ENCODE data around the gene ACYP1. TPM values are rescaled to one million over a fixed set of nuclear protein-coding genes. Genes with fewer than 3 reads are reported as not detected.

The ACYP1 gene
- total and polyA plus RNA-seq, 9 of the 15 experiments (the other 6 are each of a cell fraction or from before 2014, with no cell fraction given), result 19.9 to 113 (median 52.3) TPM

DNA sequence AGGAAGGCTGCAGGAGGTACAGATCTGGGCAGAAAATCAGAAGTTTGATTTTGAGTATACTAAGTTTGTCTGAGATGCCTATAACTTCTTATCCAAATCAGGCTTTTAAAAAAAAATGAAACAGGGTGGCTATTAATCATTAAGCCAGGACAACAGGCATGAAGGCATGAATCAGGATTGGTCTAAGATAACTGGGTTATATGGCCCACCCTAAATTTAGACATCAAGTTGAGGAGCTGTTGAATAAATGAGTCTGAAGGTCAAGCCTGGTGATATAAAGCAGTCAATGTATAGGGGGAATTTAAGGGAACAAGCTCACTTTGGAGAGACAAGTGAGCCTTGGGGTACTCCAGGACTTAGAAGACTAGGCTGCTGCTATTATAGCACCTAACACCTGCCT, 34.4 kb upstream of the ACYP1 start:
- Histone ChIP-seq H3K36me3 (ENCODE audit: control insufficient read depth, insufficient read depth, low read length) (peaks cover 42% of the 10 kb centered on the region), H3K9me1 (ENCODE audit: control insufficient read depth, insufficient read depth, low read length) (no peaks in the 10 kb centered on the region), H3K4me2 (ENCODE audit: insufficient read depth, low read length) (no peak overlapping the region), H3K9ac (ENCODE audit: insufficient read depth in 1 of 2, low read depth in 2 of 2, low read length in 2 of 2) (no peak overlapping the region), H3K27me3 (ENCODE audit: control insufficient read depth in 2 of 2, insufficient read depth in 2 of 2, low read length in 2 of 2) (no peaks in the 10 kb centered on the region), H3K27ac (ENCODE audit: extremely low read depth, low read depth, low read length) (no peak overlapping the region), H3K9me3 (replicated peaks; ENCODE audit: control insufficient read depth, insufficient read depth, low read depth, low read length) (no peaks in the 10 kb centered on the region), H2AFZ (ENCODE audit: low read depth, low read length) (no peak overlapping the region), H3K4me1 (replicated peaks in 1 of 2; ENCODE audit: control insufficient read depth in 2 of 2, insufficient read depth in 2 of 2, low read length in 2 of 2) (no peaks in the 10 kb centered on the region), H3K79me2 (ENCODE audit: control insufficient read depth, insufficient read depth, low read length) (no peaks in the 10 kb centered on the region), H3K4me3 (no peak overlapping the region), H4K20me1 (replicated peaks; ENCODE audit: control insufficient read depth, insufficient read depth, low read length) (no peaks in the 10 kb centered on the region)
- CTCF ChIA-PET (ENCODE audit: low intra/inter-chr PET ratio), result no interaction called here
- no peak for TF ChIP-seq ZNF584 (CRISPR knock-in tag; IDR thresholded peaks at IDR 0.05; ENCODE audit: low read depth)
- POLR2A ChIA-PET, result no interaction called here
- no TSS peak for BruUV-seq (replicated peaks)
- FAIRE-seq (no peak), ATAC-seq (no peak), DNase-seq (ENCODE audit: extremely low read depth in 1 of 4, low spot score in 3 of 4) (no peak)
- in situ Hi-C loops (cut with MboI), result no loop called here
- intact Hi-C loops (cut with micrococcal nuclease), result no loop called here

DNA sequence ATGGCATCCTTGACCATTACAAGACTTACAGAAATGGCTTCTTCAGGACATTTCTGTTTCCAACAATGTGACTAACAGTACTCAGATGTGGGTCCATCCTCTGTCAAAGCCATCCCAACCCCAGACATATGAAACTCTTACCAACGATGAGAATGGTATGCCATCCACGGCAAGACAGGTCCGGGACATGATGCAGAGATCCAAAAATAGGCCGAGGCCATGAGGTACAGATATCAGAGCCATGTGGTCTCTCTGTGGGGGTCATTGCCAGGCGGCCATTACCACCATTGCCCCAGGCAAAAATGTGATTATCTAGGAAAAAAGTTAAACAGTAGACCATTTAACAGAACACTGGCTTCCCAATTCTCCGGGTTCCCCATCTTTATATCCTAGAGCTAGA, 33.1 kb upstream of the ACYP1 start:
- Histone ChIP-seq H3K27me3 (ENCODE audit: control insufficient read depth in 2 of 2, insufficient read depth in 2 of 2, low read length in 2 of 2) (no peaks in the 10 kb centered on the region), H3K4me2 (ENCODE audit: insufficient read depth, low read length) (no peak overlapping the region), H4K20me1 (replicated peaks; ENCODE audit: control insufficient read depth, insufficient read depth, low read length) (no peaks in the 10 kb centered on the region), H3K9ac (ENCODE audit: insufficient read depth in 1 of 2, low read depth in 2 of 2, low read length in 2 of 2) (no peak overlapping the region), H2AFZ (ENCODE audit: low read depth, low read length) (no peak overlapping the region), H3K9me1 (ENCODE audit: control insufficient read depth, insufficient read depth, low read length) (no peaks in the 10 kb centered on the region), H3K79me2 (ENCODE audit: control insufficient read depth, insufficient read depth, low read length) (no peaks in the 10 kb centered on the region), H3K4me3 (no peak overlapping the region), H3K4me1 (replicated peaks in 1 of 2; ENCODE audit: control insufficient read depth in 2 of 2, insufficient read depth in 2 of 2, low read length in 2 of 2) (no peaks in the 10 kb centered on the region), H3K9me3 (replicated peaks; ENCODE audit: control insufficient read depth, insufficient read depth, low read depth, low read length) (no peaks in the 10 kb centered on the region), H3K36me3 (ENCODE audit: control insufficient read depth, insufficient read depth, low read length) (peaks cover 42% of the 10 kb centered on the region), H3K27ac (ENCODE audit: extremely low read depth, low read depth, low read length) (no peak overlapping the region)
- no peak for TF ChIP-seq PML (IDR thresholded peaks at IDR 0.05; ENCODE audit: low read length)
- TF ChIP-seq SIRT6 (IDR thresholded peaks at IDR 0.05; ENCODE audit: low read depth, low read length), result no peak
- TF ChIP-seq TEAD4 (IDR thresholded peaks at IDR 0.05; ENCODE audit: low read length), result no peak
- TF ChIP-seq TEAD4 (CRISPR knock-in tag; IDR thresholded peaks at IDR 0.05; ENCODE audit: borderline replicate concordance), result no peak
- no peak for TF ChIP-seq RAD21 (CRISPR knock-in tag; conservative IDR thresholded peaks at IDR 0.05 in 1 of 2, IDR thresholded peaks at IDR 0.05 in 1 of 2)
- no peak for DNase-seq (ENCODE audit: extremely low read depth in 1 of 4, low spot score in 3 of 4)
- intact Hi-C loops (cut with micrococcal nuclease), result no loop called here
- no peak for ATAC-seq
- in situ Hi-C loops (cut with MboI), result no loop called here
- no TSS peak for BruUV-seq (replicated peaks)
- no peak for FAIRE-seq
- POLR2A ChIA-PET, result interaction anchor here (0.8 kb wide), 1 partner anchor 9 kb away, joined by 6 read pairs; no protein-coding TSS in a partner anchor
- CTCF ChIA-PET (ENCODE audit: low intra/inter-chr PET ratio), result no interaction called here
- WGBS (ENCODE audit: insufficient coverage, low coverage, missing lambda C conversion rate), result 85% methylated on average over 6 of the region's 6 CpGs
